8988T (cell line): ENCODE results near the gene MLXIP.
"Not testable (repeated sequence)": the region's sequence is repeated elsewhere in the genome, so short reads cannot be mapped to it uniquely, and the experiment has no call there.

Experiments used
- DNase-seq: peaks from one replicate; pipeline ENCODE4 v3.0.0; 2011

MLXIP gene

GRCh38 chr12:122078141-122079032 is at the start of gene MLXIP:
Gene MLXIP, plus strand, starts transcription at chr12:122078756. Its CDS starts 98 bp downstream, at chr12:122078854.
- peak; percentile 94 for DNase-seq

GRCh38 chr12:122028905-122029560 is 49.5 kb upstream of the MLXIP start:
- no peak for DNase-seq

GRCh38 chr12:122029620-122030423 is 48.7 kb upstream of the MLXIP start:
- DNase-seq, result no peak

GRCh38 chr12:122030424-122031035 is 48.0 kb upstream of the MLXIP start:
- DNase-seq, result no peak

- DNase-seq, result peak; percentile 77
Observed at GRCh38 chr12:122031342-122032216, 47.0 kb upstream of the MLXIP start.

- no peak for DNase-seq
Observed at GRCh38 chr12:122032580-122032979, 46.0 kb upstream of the MLXIP start.

- no peak for DNase-seq
Observed at GRCh38 chr12:122035292-122035691, 43.3 kb upstream of the MLXIP start.

GRCh38 chr12:122036153-122036552 is 42.4 kb upstream of the MLXIP start:
- DNase-seq, result no peak

- no peak for DNase-seq
Observed at GRCh38 chr12:122040579-122041386, 37.8 kb upstream of the MLXIP start.

- DNase-seq, result not testable (repeated sequence)
Observed at GRCh38 chr12:122041458-122041857, 37.1 kb upstream of the MLXIP start.

GRCh38 chr12:122042910-122043309 is 35.6 kb upstream of the MLXIP start:
- DNase-seq, result no peak

- DNase-seq, result no peak
Observed at GRCh38 chr12:122043476-122043875, 35.1 kb upstream of the MLXIP start.

GRCh38 chr12:122045262-122045661 is 33.3 kb upstream of the MLXIP start:
- DNase-seq, result no peak

- DNase-seq, result no peak
Observed at GRCh38 chr12:122046145-122046544, 32.4 kb upstream of the MLXIP start.

GRCh38 chr12:122048151-122048550 is 30.4 kb upstream of the MLXIP start:
- DNase-seq, result no peak

GRCh38 chr12:122049827-122050226 is 28.7 kb upstream of the MLXIP start:
- no peak for DNase-seq

GRCh38 chr12:122050706-122051105 is 27.9 kb upstream of the MLXIP start:
- no peak for DNase-seq

- no peak for DNase-seq
Observed at GRCh38 chr12:122051231-122051876, 27.2 kb upstream of the MLXIP start.

- DNase-seq, result no peak
Observed at GRCh38 chr12:122052285-122052684, 26.3 kb upstream of the MLXIP start.

- DNase-seq, result no peak
Observed at GRCh38 chr12:122054842-122055520, 23.6 kb upstream of the MLXIP start.
